K562 (cell line): ENCODE results near the gene HCN3. TPM values are rescaled to one million over a fixed set of nuclear protein-coding genes. Genes with fewer than 3 reads are reported as not detected.

ENCODE experiments used
- polyA plus RNA-seq, 8 experiments: library from polyadenylated mRNA; depleted of rRNA in 4 of 8; stranded (reverse) in 5 of 8; unstranded in 3 of 8; fragments of >200 nt; fragmentation: Nextera tagmentation in 2 of 8; fragmentation: Illumina TruSeq in 1 of 8; extraction: Ambion mirVana in 2 of 8; extraction: Trizol in 1 of 8; gene quantifications; 2 replicates each; pipeline versions ENCODE4 v1.2.1 to v1.2.3, GENCODE V29; 2011 to 2014; ENCODE audit warnings: inconsistent platforms in 1 of 8, missing spikeins in 1 of 8
- total RNA-seq, 7 experiments: library from RNA; depleted of rRNA in 6 of 7; stranded (reverse); fragments of >200 nt in 6 of 7; fragmentation: Illumina TruSeq in 2 of 7; extraction: Trizol in 2 of 7; gene quantifications; 2 replicates each; pipeline versions ENCODE4 v1.2.1 to v1.2.3, GENCODE V29; 2011 to 2021; ENCODE audit warnings: low replicate concordance in 1 of 7

The HCN3 gene
- total and polyA plus RNA-seq, 9 of the 15 experiments (the other 6 are each of a cell fraction or from before 2014, with no cell fraction given), result 0.91 to 9.7 (median 3.9) TPM

Other genes with a start within 250 kb of the HCN3 start
Only the 7 nearest of the 18 such genes appear.
- 98.4 and 165 TPM in 2 replicates for gene MTX1, start 68.8 kb upstream of the HCN3 start, total RNA-seq (2014; rRNA removed)
- gene MTX1, start 68.8 kb upstream of the HCN3 start, total RNA-seq (2014; rRNA removed; fragmentation: Illumina TruSeq; extraction: Trizol), result 37.3 and 44.6 TPM in 2 replicates
- 65.1 and 66.9 TPM in 2 replicates for gene MTX1, start 68.8 kb upstream of the HCN3 start, total RNA-seq (2015; rRNA removed; fragmentation: Illumina TruSeq; extraction: Trizol)
- 73.8 and 83.3 TPM in 2 replicates for gene MTX1, start 68.8 kb upstream of the HCN3 start, total RNA-seq (2021)
- 65.8 and 73.3 TPM in 2 replicates for gene MTX1, start 68.8 kb upstream of the HCN3 start, polyA plus RNA-seq (2011; rRNA removed)
- gene MTX1, start 68.8 kb upstream of the HCN3 start, polyA plus RNA-seq (2014; fragmentation: Illumina TruSeq; extraction: Trizol), result 80.0 and 88.4 TPM in 2 replicates
- 10 to 100 TPM; 29.1 to 66.3 TPM for gene MTX1, start 68.8 kb upstream of the HCN3 start, polyA plus RNA-seq (2014; fragmentation: Nextera tagmentation; extraction: Ambion mirVana)
- 83.5 and 90.5 TPM in 2 replicates for gene MTX1, start 68.8 kb upstream of the HCN3 start, polyA plus RNA-seq (2014; rRNA removed)
- 6.4 and 10.6 TPM in 2 replicates for gene ENTREP3, start 22.0 kb upstream of the HCN3 start, total RNA-seq (2014; rRNA removed)
- gene ENTREP3, start 22.0 kb upstream of the HCN3 start, total RNA-seq (2014; rRNA removed; fragmentation: Illumina TruSeq; extraction: Trizol), result 1.9 and 2.0 TPM in 2 replicates
- gene ENTREP3, start 22.0 kb upstream of the HCN3 start, total RNA-seq (2015; rRNA removed; fragmentation: Illumina TruSeq; extraction: Trizol), result 3.4 and 4.1 TPM in 2 replicates
- gene ENTREP3, start 22.0 kb upstream of the HCN3 start, total RNA-seq (2021), result 41.8 and 43.0 TPM in 2 replicates
- gene ENTREP3, start 22.0 kb upstream of the HCN3 start, polyA plus RNA-seq (2011; rRNA removed), result 5.9 and 17.5 TPM in 2 replicates
- 11.8 and 21.9 TPM in 2 replicates for gene ENTREP3, start 22.0 kb upstream of the HCN3 start, polyA plus RNA-seq (2014; fragmentation: Illumina TruSeq; extraction: Trizol)
- 1 to 10 TPM; 2.0 to 2.1 TPM for gene ENTREP3, start 22.0 kb upstream of the HCN3 start, polyA plus RNA-seq (2014; fragmentation: Nextera tagmentation; extraction: Ambion mirVana)
- gene ENTREP3, start 22.0 kb upstream of the HCN3 start, polyA plus RNA-seq (2014; rRNA removed), result 15.4 and 17.7 TPM in 2 replicates
- gene SCAMP3, start 15.1 kb upstream of the HCN3 start, total RNA-seq (2014; rRNA removed), result 101 and 132 TPM in 2 replicates
- gene SCAMP3, start 15.1 kb upstream of the HCN3 start, total RNA-seq (2014; rRNA removed; fragmentation: Illumina TruSeq; extraction: Trizol), result 13.4 and 14.2 TPM in 2 replicates
- 24.0 and 25.4 TPM in 2 replicates for gene SCAMP3, start 15.1 kb upstream of the HCN3 start, total RNA-seq (2015; rRNA removed; fragmentation: Illumina TruSeq; extraction: Trizol)
- 111 TPM in 2 replicates for gene SCAMP3, start 15.1 kb upstream of the HCN3 start, total RNA-seq (2021)
- gene SCAMP3, start 15.1 kb upstream of the HCN3 start, polyA plus RNA-seq (2011; rRNA removed), result 100 and 140 TPM in 2 replicates
- 86.1 and 100 TPM in 2 replicates for gene SCAMP3, start 15.1 kb upstream of the HCN3 start, polyA plus RNA-seq (2014; fragmentation: Illumina TruSeq; extraction: Trizol)
- gene SCAMP3, start 15.1 kb upstream of the HCN3 start, polyA plus RNA-seq (2014; fragmentation: Nextera tagmentation; extraction: Ambion mirVana), result 10 to 100 TPM; 72.9 to 83.3 TPM
- gene SCAMP3, start 15.1 kb upstream of the HCN3 start, polyA plus RNA-seq (2014; rRNA removed), result 130 and 131 TPM in 2 replicates
- gene CLK2, start 4.0 kb upstream of the HCN3 start, total RNA-seq (2014; rRNA removed), result 36.4 and 40.2 TPM in 2 replicates
- gene CLK2, start 4.0 kb upstream of the HCN3 start, total RNA-seq (2014; rRNA removed; fragmentation: Illumina TruSeq; extraction: Trizol), result 24.2 and 25.6 TPM in 2 replicates
- gene CLK2, start 4.0 kb upstream of the HCN3 start, total RNA-seq (2015; rRNA removed; fragmentation: Illumina TruSeq; extraction: Trizol), result 37.0 and 39.6 TPM in 2 replicates
- gene CLK2, start 4.0 kb upstream of the HCN3 start, total RNA-seq (2021), result 60.2 and 65.4 TPM in 2 replicates
- gene CLK2, start 4.0 kb upstream of the HCN3 start, polyA plus RNA-seq (2011; rRNA removed), result 67.8 and 105 TPM in 2 replicates
- gene CLK2, start 4.0 kb upstream of the HCN3 start, polyA plus RNA-seq (2014; fragmentation: Illumina TruSeq; extraction: Trizol), result 59.9 and 67.3 TPM in 2 replicates
- 10 to 100 TPM; 13.5 to 15.7 TPM for gene CLK2, start 4.0 kb upstream of the HCN3 start, polyA plus RNA-seq (2014; fragmentation: Nextera tagmentation; extraction: Ambion mirVana)
- 69.1 and 81.4 TPM in 2 replicates for gene CLK2, start 4.0 kb upstream of the HCN3 start, polyA plus RNA-seq (2014; rRNA removed)
- gene PKLR, start 24.0 kb downstream of the HCN3 start, total RNA-seq (2014; rRNA removed), result 38.2 and 47.5 TPM in 2 replicates
- gene PKLR, start 24.0 kb downstream of the HCN3 start, total RNA-seq (2014; rRNA removed; fragmentation: Illumina TruSeq; extraction: Trizol), result 22.6 and 25.0 TPM in 2 replicates
- gene PKLR, start 24.0 kb downstream of the HCN3 start, total RNA-seq (2015; rRNA removed; fragmentation: Illumina TruSeq; extraction: Trizol), result 12.1 and 12.8 TPM in 2 replicates
- 75.7 and 78.4 TPM in 2 replicates for gene PKLR, start 24.0 kb downstream of the HCN3 start, total RNA-seq (2021)
- gene PKLR, start 24.0 kb downstream of the HCN3 start, polyA plus RNA-seq (2011; rRNA removed), result 25.3 and 39.9 TPM in 2 replicates
- 58.5 and 62.1 TPM in 2 replicates for gene PKLR, start 24.0 kb downstream of the HCN3 start, polyA plus RNA-seq (2014; fragmentation: Illumina TruSeq; extraction: Trizol)
- gene PKLR, start 24.0 kb downstream of the HCN3 start, polyA plus RNA-seq (2014; fragmentation: Nextera tagmentation; extraction: Ambion mirVana), result 10 to 100 TPM; 10.7 to 13.0 TPM
- 50.4 and 51.2 TPM in 2 replicates for gene PKLR, start 24.0 kb downstream of the HCN3 start, polyA plus RNA-seq (2014; rRNA removed)
- gene FDPS, start 31.4 kb downstream of the HCN3 start, total RNA-seq (2014; rRNA removed), result 319 and 337 TPM in 2 replicates
- 360 and 368 TPM in 2 replicates for gene FDPS, start 31.4 kb downstream of the HCN3 start, total RNA-seq (2014; rRNA removed; fragmentation: Illumina TruSeq; extraction: Trizol)
- gene FDPS, start 31.4 kb downstream of the HCN3 start, total RNA-seq (2015; rRNA removed; fragmentation: Illumina TruSeq; extraction: Trizol), result 243 and 247 TPM in 2 replicates
- gene FDPS, start 31.4 kb downstream of the HCN3 start, total RNA-seq (2021), result 332 and 344 TPM in 2 replicates
- gene FDPS, start 31.4 kb downstream of the HCN3 start, polyA plus RNA-seq (2011; rRNA removed), result 563 and 614 TPM in 2 replicates
- 313 and 328 TPM in 2 replicates for gene FDPS, start 31.4 kb downstream of the HCN3 start, polyA plus RNA-seq (2014; fragmentation: Illumina TruSeq; extraction: Trizol)
- gene FDPS, start 31.4 kb downstream of the HCN3 start, polyA plus RNA-seq (2014; fragmentation: Nextera tagmentation; extraction: Ambion mirVana), result 100 to 1,000 TPM; 864 to 884 TPM
- gene FDPS, start 31.4 kb downstream of the HCN3 start, polyA plus RNA-seq (2014; rRNA removed), result 377 and 379 TPM in 2 replicates
- 33.6 and 41.8 TPM in 2 replicates for gene RUSC1, start 43.4 kb downstream of the HCN3 start, total RNA-seq (2014; rRNA removed)
- 14.3 and 15.1 TPM in 2 replicates for gene RUSC1, start 43.4 kb downstream of the HCN3 start, total RNA-seq (2014; rRNA removed; fragmentation: Illumina TruSeq; extraction: Trizol)
- gene RUSC1, start 43.4 kb downstream of the HCN3 start, total RNA-seq (2015; rRNA removed; fragmentation: Illumina TruSeq; extraction: Trizol), result 25.3 and 25.7 TPM in 2 replicates
- gene RUSC1, start 43.4 kb downstream of the HCN3 start, total RNA-seq (2021), result 63.0 and 68.3 TPM in 2 replicates
- 37.5 and 44.2 TPM in 2 replicates for gene RUSC1, start 43.4 kb downstream of the HCN3 start, polyA plus RNA-seq (2011; rRNA removed)
- gene RUSC1, start 43.4 kb downstream of the HCN3 start, polyA plus RNA-seq (2014; fragmentation: Illumina TruSeq; extraction: Trizol), result 42.0 and 50.4 TPM in 2 replicates
- 1 to 10 TPM; 5.7 to 9.5 TPM for gene RUSC1, start 43.4 kb downstream of the HCN3 start, polyA plus RNA-seq (2014; fragmentation: Nextera tagmentation; extraction: Ambion mirVana)
- gene RUSC1, start 43.4 kb downstream of the HCN3 start, polyA plus RNA-seq (2014; rRNA removed), result 63.2 and 72.4 TPM in 2 replicates